Measurements from ENCODE around the gene DSCAM. TPM values are rescaled to one million over a fixed set of nuclear protein-coding genes. Genes with fewer than 3 reads are reported as not detected.

Gene DSCAM
- total and polyA plus RNA-seq, 2 experiments from 2014 or later: not detected

DNA sequence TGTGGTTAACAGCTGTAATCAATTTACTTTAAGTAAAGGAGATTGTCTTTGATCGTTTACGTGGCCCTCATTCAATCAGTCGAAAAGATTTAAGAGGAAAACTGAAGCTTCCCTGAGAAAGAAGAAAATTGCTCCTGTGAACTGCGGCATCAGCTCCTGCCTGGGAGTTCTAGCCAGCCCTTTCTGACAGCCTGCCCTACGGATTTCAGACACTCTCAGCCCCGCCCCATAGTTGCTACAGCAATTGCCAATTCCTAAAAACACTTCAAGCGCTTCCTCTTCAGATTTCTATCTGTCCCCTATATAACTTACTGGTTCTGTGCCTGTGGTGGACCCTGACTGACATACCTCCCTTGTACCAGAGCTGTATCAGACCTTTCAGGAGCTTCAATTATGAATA, 277.6 kb downstream of the DSCAM start:
- DNase-seq: no peak
- WGBS, 2 experiments (ENCODE audit: low coverage in 1 of 2, low lambda C conversion rate in 2 of 2, missing lambda C conversion rate in 2 of 2): 11 to 13% methylated on average over 7 of the region's 7 CpGs
- in situ Hi-C loops (cut with MboI): no loop called here
- H3K4me2 ChIP-seq (ENCODE audit: unreplicated experiment): no peak overlapping the region
- H3K4me1 ChIP-seq (ENCODE audit: insufficient read depth): no peaks in the 10 kb centered on the region
- no peaks in the 10 kb centered on the region for H3K36me3 ChIP-seq (ENCODE audit: low read depth)
- H3K9me2 ChIP-seq (ENCODE audit: insufficient read depth): no peaks in the 10 kb centered on the region
- H3K79me2 ChIP-seq (ENCODE audit: insufficient read depth): no peaks in the 10 kb centered on the region
- H3K27me3 ChIP-seq (replicated peaks; ENCODE audit: insufficient read depth): no peaks in the 10 kb centered on the region
- no peaks in the 10 kb centered on the region for H4K20me1 ChIP-seq (ENCODE audit: insufficient read depth)
- TF ChIP-seq EZH2 (IDR thresholded peaks at IDR 0.05; ENCODE audit: insufficient read depth, poor library complexity, severe bottlenecking): no peak
- TF ChIP-seq EZH2phosphoT487 (IDR thresholded peaks at IDR 0.05; ENCODE audit: insufficient read depth, low read depth): no peak
- H3K27ac ChIP-seq: no peak overlapping the region
- H3F3A ChIP-seq (ENCODE audit: insufficient read depth): no peaks in the 10 kb centered on the region
- no peak overlapping the region for H2AFZ ChIP-seq
- no peaks in the 10 kb centered on the region for H3K9me3 ChIP-seq (ENCODE audit: low read depth)
- no peak overlapping the region for H3K4me3 ChIP-seq
- H3K9ac ChIP-seq: no peak overlapping the region

DNA sequence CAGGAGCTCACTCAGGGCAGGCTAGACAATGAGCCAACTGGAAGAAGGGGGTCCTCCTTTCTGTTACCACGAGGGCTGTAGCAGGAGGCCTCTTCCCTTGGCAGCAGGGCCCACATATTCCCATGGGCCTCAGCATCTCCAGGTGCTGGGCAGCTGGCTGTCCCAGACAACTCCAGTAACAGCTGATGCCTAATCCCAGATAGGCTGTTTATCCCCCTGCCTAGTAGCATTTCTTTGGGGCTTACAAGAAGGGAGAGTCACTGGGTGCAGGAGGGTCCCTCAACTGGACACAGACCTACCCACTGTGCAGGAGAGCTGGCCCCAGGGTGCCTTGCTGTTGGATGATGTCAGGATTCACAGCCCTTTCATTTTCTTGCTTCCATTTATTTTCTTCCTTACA, 278.2 kb downstream of the DSCAM start:
- 0 to 13% methylated on average over 1 of the region's 1 CpG for WGBS, 2 experiments (ENCODE audit: low coverage in 1 of 2, low lambda C conversion rate in 2 of 2, missing lambda C conversion rate in 2 of 2)
- H3K4me3 ChIP-seq: no peak overlapping the region
- H2AFZ ChIP-seq: no peak overlapping the region
- H3K9ac ChIP-seq: no peak overlapping the region
- no peaks in the 10 kb centered on the region for H3K79me2 ChIP-seq (ENCODE audit: insufficient read depth)
- H3K4me1 ChIP-seq (ENCODE audit: insufficient read depth): no peaks in the 10 kb centered on the region
- no peaks in the 10 kb centered on the region for H3K36me3 ChIP-seq (ENCODE audit: low read depth)
- TF ChIP-seq EZH2phosphoT487 (IDR thresholded peaks at IDR 0.05; ENCODE audit: insufficient read depth, low read depth) (no peak), EZH2 (IDR thresholded peaks at IDR 0.05; ENCODE audit: insufficient read depth, poor library complexity, severe bottlenecking) (no peak)
- no peaks in the 10 kb centered on the region for H3F3A ChIP-seq (ENCODE audit: insufficient read depth)
- no peak for DNase-seq
- H3K4me2 ChIP-seq (ENCODE audit: unreplicated experiment): no peak overlapping the region
- H3K27me3 ChIP-seq (replicated peaks; ENCODE audit: insufficient read depth): no peaks in the 10 kb centered on the region
- H3K27ac ChIP-seq: no peak overlapping the region
- in situ Hi-C loops (cut with MboI): no loop called here
- no peaks in the 10 kb centered on the region for H4K20me1 ChIP-seq (ENCODE audit: insufficient read depth)
- no peaks in the 10 kb centered on the region for H3K9me3 ChIP-seq (ENCODE audit: low read depth)
- no peaks in the 10 kb centered on the region for H3K9me2 ChIP-seq (ENCODE audit: insufficient read depth)

DNA sequence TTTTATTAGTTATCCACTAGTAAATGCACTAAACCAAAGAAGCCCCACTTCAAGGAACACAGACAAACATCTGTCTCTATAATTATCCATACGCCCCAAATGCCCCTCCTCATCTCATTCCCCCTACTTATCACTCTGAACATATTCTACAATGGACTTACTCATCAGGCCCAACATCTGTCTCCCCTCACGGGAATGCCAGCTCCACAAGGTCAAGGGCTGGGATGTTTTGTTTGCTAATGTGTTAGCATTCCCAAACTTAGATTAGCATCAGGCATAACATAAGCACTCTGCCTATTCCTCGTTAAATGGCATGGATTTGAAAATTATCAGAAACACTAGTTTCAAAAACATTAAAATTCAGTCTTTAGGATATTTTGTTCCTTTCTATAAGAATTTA, 279.5 kb downstream of the DSCAM start:
- 11 to 15% methylated on average over 3 of the region's 3 CpGs for WGBS, 2 experiments (ENCODE audit: low coverage in 1 of 2, low lambda C conversion rate in 2 of 2, missing lambda C conversion rate in 2 of 2)
- TF ChIP-seq EZH2 (IDR thresholded peaks at IDR 0.05; ENCODE audit: insufficient read depth, poor library complexity, severe bottlenecking) (no peak), EZH2phosphoT487 (IDR thresholded peaks at IDR 0.05; ENCODE audit: insufficient read depth, low read depth) (no peak)
- in situ Hi-C loops (cut with MboI): no loop called here
- Histone ChIP-seq H3K9ac (no peak overlapping the region), H3K4me1 (ENCODE audit: insufficient read depth) (no peaks in the 10 kb centered on the region), H3K36me3 (ENCODE audit: low read depth) (no peaks in the 10 kb centered on the region), H3F3A (ENCODE audit: insufficient read depth) (no peaks in the 10 kb centered on the region), H3K27me3 (replicated peaks; ENCODE audit: insufficient read depth) (no peaks in the 10 kb centered on the region), H3K4me3 (no peak overlapping the region), H3K9me3 (ENCODE audit: low read depth) (no peaks in the 10 kb centered on the region), H3K4me2 (ENCODE audit: unreplicated experiment) (no peak overlapping the region), H4K20me1 (ENCODE audit: insufficient read depth) (no peaks in the 10 kb centered on the region), H3K27ac (no peak overlapping the region), H3K9me2 (ENCODE audit: insufficient read depth) (no peaks in the 10 kb centered on the region), H2AFZ (no peak overlapping the region), H3K79me2 (ENCODE audit: insufficient read depth) (no peaks in the 10 kb centered on the region)
- no peak for DNase-seq

GRCh38 chr21:40566486-40566885, 280.5 kb downstream of the DSCAM start:
- Histone ChIP-seq H3K4me2 (ENCODE audit: unreplicated experiment) (no peak overlapping the region), H3K9me3 (ENCODE audit: low read depth) (no peaks in the 10 kb centered on the region), H3K79me2 (ENCODE audit: insufficient read depth) (no peaks in the 10 kb centered on the region), H3K36me3 (ENCODE audit: low read depth) (no peaks in the 10 kb centered on the region), H3F3A (ENCODE audit: insufficient read depth) (no peaks in the 10 kb centered on the region), H3K9ac (no peak overlapping the region), H3K27ac (no peak overlapping the region), H2AFZ (no peak overlapping the region), H3K9me2 (ENCODE audit: insufficient read depth) (no peaks in the 10 kb centered on the region), H4K20me1 (ENCODE audit: insufficient read depth) (no peaks in the 10 kb centered on the region), H3K27me3 (replicated peaks; ENCODE audit: insufficient read depth) (no peaks in the 10 kb centered on the region), H3K4me1 (ENCODE audit: insufficient read depth) (no peaks in the 10 kb centered on the region), H3K4me3 (no peak overlapping the region)
- in situ Hi-C loops (cut with MboI): no loop called here
- no peak for DNase-seq
- no peak for TF ChIP-seq EZH2 (IDR thresholded peaks at IDR 0.05; ENCODE audit: insufficient read depth, poor library complexity, severe bottlenecking)
- no peak for TF ChIP-seq EZH2phosphoT487 (IDR thresholded peaks at IDR 0.05; ENCODE audit: insufficient read depth, low read depth)
- 10 to 16% methylated on average over 1 of the region's 1 CpG for WGBS, 2 experiments (ENCODE audit: low coverage in 1 of 2, low lambda C conversion rate in 2 of 2, missing lambda C conversion rate in 2 of 2)

DNA sequence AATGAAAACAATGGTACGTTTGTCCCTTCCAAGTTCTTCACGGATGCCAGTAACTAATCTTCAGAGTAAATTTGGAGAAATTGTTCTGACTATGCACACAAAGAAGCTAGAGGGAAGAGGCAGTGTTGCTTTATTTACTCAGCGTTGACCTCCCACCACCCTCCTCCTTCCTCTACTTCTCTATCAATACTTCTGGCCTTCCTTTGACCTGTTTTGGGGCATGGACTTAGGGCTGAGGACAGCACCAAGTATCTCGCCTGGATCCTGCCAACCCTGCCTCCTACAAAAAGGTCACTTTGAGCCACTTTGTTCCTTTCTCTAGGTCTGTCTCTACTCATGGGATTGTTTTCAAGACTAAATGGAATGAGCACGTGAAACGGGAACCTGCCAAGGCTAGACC, 282.6 kb downstream of the DSCAM start:
- WGBS, 2 experiments (ENCODE audit: low coverage in 1 of 2, low lambda C conversion rate in 2 of 2, missing lambda C conversion rate in 2 of 2): 18 to 22% methylated on average over 6 of the region's 6 CpGs

More for the DNA sequence above, 282.6 kb downstream of the DSCAM start:
- Histone ChIP-seq H3K9ac (no peak overlapping the region), H3K27ac (no peak overlapping the region), H2AFZ (no peak overlapping the region), H3K4me2 (ENCODE audit: unreplicated experiment) (no peak overlapping the region), H3K4me3 (no peak overlapping the region), H4K20me1 (ENCODE audit: insufficient read depth) (no peaks in the 10 kb centered on the region), H3K9me2 (ENCODE audit: insufficient read depth) (no peaks in the 10 kb centered on the region), H3K79me2 (ENCODE audit: insufficient read depth) (no peaks in the 10 kb centered on the region), H3F3A (ENCODE audit: insufficient read depth) (no peaks in the 10 kb centered on the region), H3K4me1 (ENCODE audit: insufficient read depth) (no peaks in the 10 kb centered on the region), H3K9me3 (ENCODE audit: low read depth) (no peaks in the 10 kb centered on the region), H3K27me3 (replicated peaks; ENCODE audit: insufficient read depth) (no peaks in the 10 kb centered on the region), H3K36me3 (ENCODE audit: low read depth) (no peaks in the 10 kb centered on the region)
- TF ChIP-seq EZH2 (IDR thresholded peaks at IDR 0.05; ENCODE audit: insufficient read depth, poor library complexity, severe bottlenecking): no peak
- no peak for TF ChIP-seq EZH2phosphoT487 (IDR thresholded peaks at IDR 0.05; ENCODE audit: insufficient read depth, low read depth)
- in situ Hi-C loops (cut with MboI): no loop called here
- no peak for DNase-seq
